ENCODE measurements around the gene PDZRN3. TPM values are rescaled to one million over a fixed set of nuclear protein-coding genes. Genes with fewer than 3 reads are reported as not detected.
"Not testable (repeated sequence)": the region's sequence is repeated elsewhere in the genome, so short reads cannot be mapped to it uniquely, and the experiment has no call there.

Gene PDZRN3
- total RNA-seq, 1 donor from 2014 or later: 0.76 TPM

GRCh38 chr3:73597476-73597875, 27.3 kb downstream of the PDZRN3 start:
- no peak for DNase-seq (ENCODE audit: extremely low read depth, low read depth, low spot score)

GRCh38 chr3:73592154-73593144, 32.3 kb downstream of the PDZRN3 start:
- no peak for DNase-seq (ENCODE audit: extremely low read depth, low read depth, low spot score)

- DNase-seq (ENCODE audit: extremely low read depth, low read depth, low spot score): no peak
Observed at GRCh38 chr3:73591286-73591800, 33.4 kb downstream of the PDZRN3 start.

- DNase-seq (ENCODE audit: extremely low read depth, low read depth, low spot score): no peak
Observed at GRCh38 chr3:73586628-73587027, 38.1 kb downstream of the PDZRN3 start.

- no peak for DNase-seq (ENCODE audit: extremely low read depth, low read depth, low spot score)
Observed at GRCh38 chr3:73586190-73586589, 38.6 kb downstream of the PDZRN3 start.

- DNase-seq (ENCODE audit: extremely low read depth, low read depth, low spot score): no peak
Observed at GRCh38 chr3:73584873-73585272, 39.9 kb downstream of the PDZRN3 start.

GRCh38 chr3:73582535-73582934, 42.2 kb downstream of the PDZRN3 start:
- no peak for DNase-seq (ENCODE audit: extremely low read depth, low read depth, low spot score)

- no peak for DNase-seq (ENCODE audit: extremely low read depth, low read depth, low spot score)
Observed at GRCh38 chr3:73581134-73581846, 43.5 kb downstream of the PDZRN3 start.

- DNase-seq (ENCODE audit: extremely low read depth, low read depth, low spot score): no peak
Observed at GRCh38 chr3:73580343-73580742, 44.4 kb downstream of the PDZRN3 start.

GRCh38 chr3:73577704-73578103, 47.0 kb downstream of the PDZRN3 start:
- no peak for DNase-seq (ENCODE audit: extremely low read depth, low read depth, low spot score)

GRCh38 chr3:73576999-73577461, 47.7 kb downstream of the PDZRN3 start:
- DNase-seq (ENCODE audit: extremely low read depth, low read depth, low spot score): no peak

GRCh38 chr3:73575953-73576352, 48.8 kb downstream of the PDZRN3 start:
- no peak for DNase-seq (ENCODE audit: extremely low read depth, low read depth, low spot score)

- DNase-seq (ENCODE audit: extremely low read depth, low read depth, low spot score): no peak
Observed at GRCh38 chr3:73575519-73575918, 49.2 kb downstream of the PDZRN3 start.

- DNase-seq (ENCODE audit: extremely low read depth, low read depth, low spot score): no peak
Observed at GRCh38 chr3:73573204-73573603, 51.5 kb downstream of the PDZRN3 start.

- DNase-seq (ENCODE audit: extremely low read depth, low read depth, low spot score): no peak
Observed at GRCh38 chr3:73572368-73572767, 52.4 kb downstream of the PDZRN3 start.

- DNase-seq (ENCODE audit: extremely low read depth, low read depth, low spot score): no peak
Observed at GRCh38 chr3:73571238-73571794, 53.4 kb downstream of the PDZRN3 start.

- no peak for DNase-seq (ENCODE audit: extremely low read depth, low read depth, low spot score)
Observed at GRCh38 chr3:73569246-73569760, 55.4 kb downstream of the PDZRN3 start.

- DNase-seq (ENCODE audit: extremely low read depth, low read depth, low spot score): no peak
Observed at GRCh38 chr3:73568371-73568862, 56.3 kb downstream of the PDZRN3 start.

GRCh38 chr3:73565374-73565773, 59.4 kb downstream of the PDZRN3 start:
- DNase-seq (ENCODE audit: extremely low read depth, low read depth, low spot score): not testable (repeated sequence)

GRCh38 chr3:73563896-73564582, 60.7 kb downstream of the PDZRN3 start:
- no peak for DNase-seq (ENCODE audit: extremely low read depth, low read depth, low spot score)

Measured in glomerular endothelial cell (primary cell).